Naive thymus-derived CD4-positive, alpha-beta T cell (primary cell): ENCODE results near the gene CREM. TPM values are rescaled to one million over a fixed set of nuclear protein-coding genes. Genes with fewer than 3 reads are reported as not detected.

ENCODE experiments used
- ATAC-seq: fragments of 150-1000 bp; cut with Tn5 transposase; 2 replicates; pipeline ENCODE4 v1.10.0; 2021; ENCODE audit warnings: mild to moderate bottlenecking, moderate library complexity
- CTCF ChIA-PET: fragments of 350-600 bp; sonication (Branson Sonifier 250); formaldehyde crosslinking; loops from one replicate; lab custom pipeline; 2021; ENCODE audit warnings: antibody characterized with exemption; lab: Charles Lee
- POLR2A ChIA-PET: fragments of 350-600 bp; sonication (Branson Sonifier 250); formaldehyde crosslinking; loops from one replicate; lab custom pipeline; 2021; ENCODE audit warnings: antibody characterized with exemption, inconsistent platforms; lab: Charles Lee
- DNase-seq, 9 donors: peaks; one replicate each; pipeline versions ENCODE4 v3.0.0 to v3.0.0-alpha.2; 2020 to 2022; ENCODE audit warnings: mixed read lengths in 1 of 9
- H3K27ac ChIP-seq: one replicate; pipeline ENCODE4 v1.7.0; 2013; ENCODE audit warnings: mild to moderate bottlenecking, low read depth, low read length, moderate library complexity
- H3K27me3 ChIP-seq, 2 donors: one replicate each; pipeline ENCODE4 v1.7.0; 2013; ENCODE audit warnings: low read length in 2 of 2, mild to moderate bottlenecking in 2 of 2, moderate library complexity in 2 of 2; ENCODE audit not compliant: control insufficient read depth in 2 of 2, insufficient read depth in 2 of 2
- H3K36me3 ChIP-seq, 3 experiments: 1 replicate in 2 of 3; 2 replicates in 1 of 3; pipeline ENCODE4 v1.7.0; 2013; ENCODE audit warnings: low read length in 3 of 3, mild to moderate bottlenecking in 3 of 3, moderate library complexity in 1 of 3; ENCODE audit not compliant: insufficient read depth in 3 of 3, control insufficient read depth in 2 of 3
- H3K4me1 ChIP-seq, 2 donors: one replicate each; pipeline ENCODE4 v1.7.0; 2013; ENCODE audit warnings: low read length in 2 of 2, mild to moderate bottlenecking in 2 of 2, moderate library complexity in 1 of 2; ENCODE audit not compliant: control insufficient read depth in 2 of 2, insufficient read depth in 2 of 2
- H3K4me3 ChIP-seq: 2 replicates; pipeline ENCODE4 v1.7.0; 2013; ENCODE audit warnings: mild to moderate bottlenecking, low read length
- H3K9me3 ChIP-seq, 3 experiments: 1 replicate in 2 of 3; 2 replicates in 1 of 3; pipeline ENCODE4 v1.7.0; 2013; ENCODE audit warnings: low read length in 3 of 3; ENCODE audit not compliant: control insufficient read depth in 2 of 3
- H3K27ac Mint-ChIP-seq, 9 donors: one replicate each; pipeline ENCODE4 v1.8.0; 2020 to 2022; ENCODE audit warnings: mixed read lengths in 9 of 9, mild to moderate bottlenecking in 8 of 9, moderate library complexity in 5 of 9, inconsistent platforms in 2 of 9
- H3K27me3 Mint-ChIP-seq, 5 donors: one replicate each; pipeline ENCODE4 v1.8.0; 2021 to 2022; ENCODE audit warnings: mixed read lengths in 5 of 5, mild to moderate bottlenecking in 1 of 5
- H3K36me3 Mint-ChIP-seq, 5 donors: one replicate each; pipeline ENCODE4 v1.8.0; 2020 to 2022; ENCODE audit warnings: mixed read lengths in 5 of 5, mild to moderate bottlenecking in 3 of 5, inconsistent platforms in 1 of 5
- H3K4me1 Mint-ChIP-seq, 7 donors: one replicate each; pipeline ENCODE4 v1.8.0; 2020 to 2022; ENCODE audit warnings: mixed read lengths in 7 of 7, mild to moderate bottlenecking in 3 of 7, inconsistent platforms in 1 of 7
- H3K4me3 Mint-ChIP-seq, 10 donors: one replicate each; pipeline ENCODE4 v1.8.0; 2020 to 2022; ENCODE audit warnings: mild to moderate bottlenecking in 10 of 10, mixed read lengths in 10 of 10, moderate library complexity in 6 of 10, inconsistent platforms in 2 of 10
- H3K9me3 Mint-ChIP-seq, 11 donors: one replicate each; pipeline ENCODE4 v1.8.0; 2020 to 2022; ENCODE audit warnings: mixed read lengths in 11 of 11, mild to moderate bottlenecking in 4 of 11, inconsistent platforms in 1 of 11, moderate library complexity in 1 of 11
- intact Hi-C, 2 donors: fragments of 100-400 bp; cut with micrococcal nuclease; formaldehyde crosslinking; loops; one replicate each; pipeline ENCODE4 v1.15.1; 2023
- polyA plus RNA-seq, 2 donors: library from polyadenylated mRNA; unstranded; fragments of 300-500 nt; fragmentation: Illumina TruSeq; gene quantifications; one replicate each; pipeline ENCODE4 v1.2.3, GENCODE V29; 2021
- total RNA-seq, 6 experiments: library from RNA in 5 of 6; stranded (reverse) in 5 of 6; gene quantifications; 1 replicate in 5 of 6; 2 replicates in 1 of 6; pipeline ENCODE4 v1.2.3 and lab custom pipeline; 2021 to 2026

Gene CREM
- total and polyA plus RNA-seq, 7 experiments from 2014 or later: 13.3 to 76.2 (median 19.7) TPM

GRCh38 chr10:35219891-35220890 is 93.5 kb downstream of the CREM start:
- Histone ChIP-seq H3K9me3 (no peaks in the 10 kb centered on the region), H3K4me1 (no peaks in the 10 kb centered on the region), H3K4me3 (no peak overlapping the region), H3K27ac (no peak overlapping the region), H3K27me3 (no peaks in the 10 kb centered on the region), H3K36me3 (no peaks in the 10 kb centered on the region)
- peaks cover 0 to 2% (median under 1%) of the 10 kb centered on the region in 5 donors for H3K36me3 Mint-ChIP-seq
- CTCF ChIA-PET: interaction anchor here (0.6 to 5.8 kb wide), 6 partner anchors 9 to 226 kb away, joined by 3 to 118 read pairs (median 3); partner anchors contain the start of gene CREM
- H3K4me3 Mint-ChIP-seq: no peak overlapping the region
- ATAC-seq (no peak), DNase-seq (no peak)
- no peaks in the 10 kb centered on the region for H3K27me3 Mint-ChIP-seq
- intact Hi-C loops: loop anchor here (2.0 to 5.0 kb wide), 3 partner anchors 71 to 208 kb away; partner anchors contain the start of gene CCNY (in 2 of the 2)
- POLR2A ChIA-PET: interaction anchor here (0.7 to 1.0 kb wide), 3 partner anchors 24 to 100 kb away, joined by 3 to 4 read pairs (median 3); no protein-coding TSS in a partner anchor
- H3K27ac Mint-ChIP-seq: peak overlapping the region in 2 of 9 donors; percentile 6 to 20
- peaks cover 0 to 2% (median 1%) of the 10 kb centered on the region in 11 donors for H3K9me3 Mint-ChIP-seq
- peaks cover 4 to 43% (median 13%) of the 10 kb centered on the region in 7 donors for H3K4me1 Mint-ChIP-seq

DNA sequence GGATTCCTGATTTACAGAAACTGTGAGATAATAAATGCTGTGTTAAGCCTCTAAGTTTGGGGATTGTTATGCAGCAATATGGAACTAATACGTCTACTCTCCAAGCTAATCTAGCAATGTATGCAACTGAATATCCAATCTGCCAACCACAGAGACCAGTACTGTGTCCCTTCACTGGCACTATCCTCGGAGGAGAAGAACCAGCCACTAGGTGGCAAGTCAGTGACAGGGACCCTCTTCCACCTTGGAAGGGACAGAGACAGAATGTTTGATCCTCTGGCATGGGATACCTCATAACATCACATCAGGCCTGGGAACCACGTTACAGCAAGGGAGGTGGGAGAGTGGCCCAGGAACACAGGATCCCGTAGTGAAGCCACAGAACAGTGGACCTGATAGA is 96.4 kb downstream of the CREM start:
- Mint-ChIP-seq H3K36me3 (peaks cover 0 to 5% (median 4%) of the 10 kb centered on the region in 5 donors), H3K27me3 (no peaks in the 10 kb centered on the region), H3K9me3 (peaks cover 0 to 6% (median 4%) of the 10 kb centered on the region in 11 donors), H3K4me3 (no peak overlapping the region), H3K4me1 (peaks cover 6 to 24% (median 15%) of the 10 kb centered on the region in 7 donors), H3K27ac (no peak overlapping the region)
- CTCF ChIA-PET: no interaction called here
- intact Hi-C loops: no loop called here
- ATAC-seq: no peak
- no peak overlapping the region for H3K4me3 ChIP-seq
- H3K4me1 ChIP-seq: no peaks in the 10 kb centered on the region
- POLR2A ChIA-PET: no interaction called here
- H3K27me3 ChIP-seq: no peaks in the 10 kb centered on the region
- H3K36me3 ChIP-seq: no peaks in the 10 kb centered on the region
- no peak for DNase-seq
- no peak overlapping the region for H3K27ac ChIP-seq
- H3K9me3 ChIP-seq: no peaks in the 10 kb centered on the region

DNA sequence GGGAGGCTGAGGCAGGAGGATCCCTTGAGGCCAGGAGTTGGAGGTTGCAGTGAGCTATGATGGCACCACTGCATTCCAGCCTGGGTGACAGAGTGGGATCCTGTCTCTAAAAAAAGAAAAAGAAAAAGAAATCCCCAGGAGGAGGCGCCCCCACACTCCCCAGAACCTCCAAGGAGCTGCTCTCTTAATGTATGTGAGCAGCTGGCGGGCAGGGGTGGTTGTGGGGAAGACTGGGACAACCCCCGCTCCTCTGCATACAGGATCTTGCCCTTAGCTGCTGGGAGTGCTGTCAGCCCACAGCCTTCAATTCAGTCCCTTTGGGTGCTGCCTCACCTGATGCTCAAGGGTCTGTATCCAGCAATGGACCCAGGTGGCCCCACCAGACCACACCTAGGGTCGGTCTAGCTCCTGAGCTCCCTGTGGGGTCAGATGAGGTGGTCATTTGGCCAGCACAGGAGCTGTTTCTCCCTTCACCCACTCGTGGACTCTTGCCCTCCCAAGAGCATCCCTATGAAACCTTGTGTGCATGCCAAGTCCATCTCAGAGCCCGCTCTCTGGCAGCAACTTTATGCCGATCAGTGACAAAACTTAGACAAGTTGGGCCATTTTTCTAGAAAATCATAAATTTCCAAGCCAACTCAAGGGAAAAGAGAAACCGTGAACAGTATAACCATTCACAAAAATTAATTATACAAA is 97.5 kb downstream of the CREM start:
- Mint-ChIP-seq H3K27me3 (no peaks in the 10 kb centered on the region), H3K36me3 (peaks cover 0 to 5% (median 4%) of the 10 kb centered on the region in 5 donors), H3K9me3 (peaks cover 0 to 6% (median 4%) of the 10 kb centered on the region in 11 donors), H3K4me1 (peaks cover 3 to 13% (median 6%) of the 10 kb centered on the region in 7 donors), H3K27ac (no peak overlapping the region), H3K4me3 (no peak overlapping the region)
- ATAC-seq: no peak
- Histone ChIP-seq H3K27ac (no peak overlapping the region), H3K9me3 (no peaks in the 10 kb centered on the region), H3K4me1 (no peaks in the 10 kb centered on the region), H3K36me3 (no peaks in the 10 kb centered on the region), H3K27me3 (no peaks in the 10 kb centered on the region), H3K4me3 (no peak overlapping the region)
- CTCF ChIA-PET: interaction anchor here (0.6 to 1.3 kb wide), 2 partner anchors 15 to 101 kb away, joined by 3 to 5 read pairs; no protein-coding TSS in a partner anchor
- POLR2A ChIA-PET: interaction anchor here (0.9 kb wide), 1 partner anchor 12 kb away, joined by 3 read pairs; no protein-coding TSS in a partner anchor
- DNase-seq: no peak
- intact Hi-C loops: no loop called here

DNA sequence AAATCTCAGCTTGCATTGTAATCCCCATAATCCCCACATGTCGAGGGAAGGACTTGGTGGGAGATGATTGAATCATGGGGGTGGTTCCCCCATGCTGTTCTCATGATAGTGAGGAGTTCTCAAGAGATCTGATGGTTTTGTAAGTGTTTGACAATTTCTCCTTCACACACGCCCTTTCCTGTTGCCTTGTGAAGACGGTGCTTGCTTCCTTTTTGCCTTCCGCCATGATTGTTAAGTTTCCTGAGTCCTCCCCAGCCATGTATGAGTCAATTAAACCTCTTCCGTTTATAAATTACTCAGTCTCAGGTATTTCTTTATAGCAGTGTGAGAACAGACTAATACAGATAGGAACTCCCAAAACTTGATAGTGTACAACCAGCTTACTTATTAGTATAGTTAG is 98.6 kb downstream of the CREM start:
- H3K27me3 ChIP-seq: no peaks in the 10 kb centered on the region
- Mint-ChIP-seq H3K9me3 (peaks cover 0 to 6% (median 4%) of the 10 kb centered on the region in 11 donors), H3K36me3 (peaks cover 0 to 5% (median 4%) of the 10 kb centered on the region in 5 donors), H3K4me1 (peaks cover 3 to 7% (median 5%) of the 10 kb centered on the region in 7 donors), H3K27me3 (no peaks in the 10 kb centered on the region), H3K27ac (peak overlapping the region in 4 of 9 donors; percentile 2 to 62 (median 16)), H3K4me3 (peak overlapping the region in 4 of 10 donors; percentile 2 to 14 (median 8))
- H3K36me3 ChIP-seq: no peaks in the 10 kb centered on the region
- H3K4me3 ChIP-seq: no peak overlapping the region
- ChIA-PET CTCF (interaction anchor here (0.7 kb wide), 1 partner anchor 407 kb away, joined by 6 read pairs; no protein-coding TSS in a partner anchor), POLR2A (no interaction called here)
- peak in 4 of 9 donors; percentile 14 to 18 (median 16) for DNase-seq
- no peak overlapping the region for H3K27ac ChIP-seq
- intact Hi-C loops: no loop called here
- H3K9me3 ChIP-seq: no peaks in the 10 kb centered on the region
- no peaks in the 10 kb centered on the region for H3K4me1 ChIP-seq
- peak; percentile 54 for ATAC-seq

- POLR2A ChIA-PET: no interaction called here
- H3K27ac ChIP-seq: no peak overlapping the region
- Mint-ChIP-seq H3K36me3 (peaks cover 0 to 5% (median 4%) of the 10 kb centered on the region in 5 donors), H3K4me3 (no peak overlapping the region), H3K27ac (peak overlapping the region in 1 of 9 donors; percentile 30), H3K27me3 (peaks cover 0 to 4% (median 0%) of the 10 kb centered on the region in 5 donors), H3K4me1 (peaks cover 3 to 6% (median 5%) of the 10 kb centered on the region in 7 donors), H3K9me3 (peaks cover 0 to 6% (median 4%) of the 10 kb centered on the region in 11 donors)
- no peaks in the 10 kb centered on the region for H3K4me1 ChIP-seq
- no peaks in the 10 kb centered on the region for H3K9me3 ChIP-seq
- no peak for ATAC-seq
- CTCF ChIA-PET: interaction anchor here (0.6 kb wide), 1 partner anchor 17 kb away, joined by 3 read pairs; no protein-coding TSS in a partner anchor
- intact Hi-C loops: no loop called here
- DNase-seq: no peak
- H3K36me3 ChIP-seq: no peaks in the 10 kb centered on the region
- no peak overlapping the region for H3K4me3 ChIP-seq
- H3K27me3 ChIP-seq: no peaks in the 10 kb centered on the region
Measured at GRCh38 chr10:35226507-35226906, 99.9 kb downstream of the CREM start.

DNA sequence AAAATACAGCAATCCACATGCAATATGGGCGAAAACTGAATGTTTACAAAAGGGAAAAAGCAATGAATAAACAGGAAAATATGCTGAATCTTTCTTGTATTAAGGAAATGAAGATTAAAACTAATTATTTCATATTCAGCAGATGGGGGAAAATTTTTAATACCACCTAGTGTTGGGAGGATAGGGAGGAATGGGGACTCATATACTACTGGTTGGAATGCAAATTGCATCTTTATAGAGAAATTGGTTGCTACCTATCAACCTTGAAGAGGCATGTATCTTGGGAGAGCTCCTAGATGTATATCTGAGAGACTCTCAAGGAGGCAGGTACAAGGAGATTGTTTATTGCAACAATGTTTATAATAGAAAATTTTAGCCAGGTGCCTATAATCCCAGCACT is 101.4 kb downstream of the CREM start:
- no peaks in the 10 kb centered on the region for H3K27me3 ChIP-seq
- no peaks in the 10 kb centered on the region for H3K36me3 ChIP-seq
- H3K9me3 ChIP-seq: no peaks in the 10 kb centered on the region
- POLR2A ChIA-PET: no interaction called here
- peaks cover 3 to 6% (median 5%) of the 10 kb centered on the region in 7 donors for H3K4me1 Mint-ChIP-seq
- no peak overlapping the region for H3K4me3 Mint-ChIP-seq
- H3K27me3 Mint-ChIP-seq: peaks cover 0 to 4% (median 0%) of the 10 kb centered on the region in 5 donors
- no peak for ATAC-seq
- DNase-seq: no peak
- CTCF ChIA-PET: interaction anchor here (0.8 kb wide), 1 partner anchor 11 kb away, joined by 3 read pairs; no protein-coding TSS in a partner anchor
- H3K36me3 Mint-ChIP-seq: peaks cover 0 to 5% (median 4%) of the 10 kb centered on the region in 5 donors
- no peak overlapping the region for H3K27ac ChIP-seq
- no peak overlapping the region for H3K4me3 ChIP-seq
- H3K4me1 ChIP-seq: no peaks in the 10 kb centered on the region
- H3K9me3 Mint-ChIP-seq: peaks cover 0 to 6% (median 4%) of the 10 kb centered on the region in 11 donors
- no peak overlapping the region for H3K27ac Mint-ChIP-seq
- intact Hi-C loops: no loop called here
